NOMO-1 treated with dmso at 0.1 percent for 144 hours (cell line): ENCODE data around the gene GET3.
A peak's percentile ranks its signal among the peaks of the same experiment; 100 is the strongest.
"Not testable (repeated sequence)": the region's sequence is repeated elsewhere in the genome, so short reads cannot be mapped to it uniquely, and the experiment has no call there.

Experiments
- DNase-seq: peaks from one replicate; lab custom pipeline; 2025; ENCODE audit not compliant: unreplicated experiment; lab: John Stamatoyannopoulos, UW

The GET3 gene

DNA sequence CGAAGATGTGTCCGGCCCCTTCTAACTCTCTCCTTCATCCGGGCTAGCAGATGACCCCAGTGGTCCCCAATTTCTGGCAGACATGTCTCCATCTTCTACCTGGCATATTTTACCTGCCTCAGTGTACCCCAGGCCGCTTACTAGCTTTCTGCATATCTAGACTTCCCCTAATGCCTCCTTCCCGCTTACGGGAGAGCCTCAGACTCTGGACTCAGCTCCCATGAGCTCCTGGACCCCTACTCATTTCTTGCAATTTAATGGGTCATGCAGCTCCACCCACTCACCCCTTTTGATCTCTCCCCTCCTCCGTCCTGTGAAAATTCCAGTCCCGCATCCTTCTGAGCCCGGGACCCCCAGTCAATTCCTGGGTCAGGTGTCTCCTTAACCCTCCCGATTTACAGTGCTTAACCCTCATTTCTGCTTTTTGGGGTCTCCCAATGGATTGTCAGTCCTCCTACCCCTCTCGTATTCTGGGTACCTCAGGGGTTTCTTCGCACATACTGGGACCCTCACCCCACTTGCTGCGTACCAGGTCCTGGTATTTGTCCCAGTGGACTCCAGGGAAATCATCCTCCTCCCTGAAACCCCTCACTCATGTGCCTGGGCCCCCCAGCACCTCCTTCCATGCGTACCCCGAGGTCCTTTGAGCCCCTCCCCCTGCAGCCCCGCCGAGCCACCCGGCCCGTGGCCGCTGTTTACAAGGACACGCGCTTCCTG lies 53.5 kb downstream of the GET3 start:
- DNase-seq = no peak

DNA sequence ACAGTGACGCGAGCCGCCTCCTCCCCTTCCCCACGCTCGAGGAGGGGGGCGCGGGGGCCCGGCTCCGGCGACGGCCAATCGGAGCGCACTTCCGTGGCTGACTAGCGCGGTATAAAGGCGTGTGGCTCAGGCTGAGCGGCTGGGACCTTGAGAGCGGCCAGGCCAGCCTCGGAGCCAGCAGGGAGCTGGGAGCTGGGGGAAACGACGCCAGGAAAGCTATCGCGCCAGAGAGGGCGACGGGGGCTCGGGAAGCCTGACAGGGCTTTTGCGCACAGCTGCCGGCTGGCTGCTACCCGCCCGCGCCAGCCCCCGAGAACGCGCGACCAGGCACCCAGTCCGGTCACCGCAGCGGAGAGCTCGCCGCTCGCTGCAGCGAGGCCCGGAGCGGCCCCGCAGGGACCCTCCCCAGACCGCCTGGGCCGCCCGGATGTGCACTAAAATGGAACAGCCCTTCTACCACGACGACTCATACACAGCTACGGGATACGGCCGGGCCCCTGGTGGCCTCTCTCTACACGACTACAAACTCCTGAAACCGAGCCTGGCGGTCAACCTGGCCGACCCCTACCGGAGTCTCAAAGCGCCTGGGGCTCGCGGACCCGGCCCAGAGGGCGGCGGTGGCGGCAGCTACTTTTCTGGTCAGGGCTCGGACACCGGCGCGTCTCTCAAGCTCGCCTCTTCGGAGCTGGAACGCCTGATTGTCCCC lies 54.2 kb downstream of the GET3 start, which contains the start of gene JUNB:
TSS of gene JUNB (plus strand) at position 142 of the 706 bp plus-strand sequence. CDS start at position 428, 286 bp downstream.
- peak; percentile 93 for DNase-seq

DNA sequence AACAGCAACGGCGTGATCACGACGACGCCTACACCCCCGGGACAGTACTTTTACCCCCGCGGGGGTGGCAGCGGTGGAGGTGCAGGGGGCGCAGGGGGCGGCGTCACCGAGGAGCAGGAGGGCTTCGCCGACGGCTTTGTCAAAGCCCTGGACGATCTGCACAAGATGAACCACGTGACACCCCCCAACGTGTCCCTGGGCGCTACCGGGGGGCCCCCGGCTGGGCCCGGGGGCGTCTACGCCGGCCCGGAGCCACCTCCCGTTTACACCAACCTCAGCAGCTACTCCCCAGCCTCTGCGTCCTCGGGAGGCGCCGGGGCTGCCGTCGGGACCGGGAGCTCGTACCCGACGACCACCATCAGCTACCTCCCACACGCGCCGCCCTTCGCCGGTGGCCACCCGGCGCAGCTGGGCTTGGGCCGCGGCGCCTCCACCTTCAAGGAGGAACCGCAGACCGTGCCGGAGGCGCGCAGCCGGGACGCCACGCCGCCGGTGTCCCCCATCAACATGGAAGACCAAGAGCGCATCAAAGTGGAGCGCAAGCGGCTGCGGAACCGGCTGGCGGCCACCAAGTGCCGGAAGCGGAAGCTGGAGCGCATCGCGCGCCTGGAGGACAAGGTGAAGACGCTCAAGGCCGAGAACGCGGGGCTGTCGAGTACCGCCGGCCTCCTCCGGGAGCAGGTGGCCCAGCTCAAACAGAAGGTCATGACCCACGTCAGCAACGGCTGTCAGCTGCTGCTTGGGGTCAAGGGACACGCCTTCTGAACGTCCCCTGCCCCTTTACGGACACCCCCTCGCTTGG lies 55.0 kb downstream of the GET3 start:
- peak; percentile 62 for DNase-seq

DNA sequence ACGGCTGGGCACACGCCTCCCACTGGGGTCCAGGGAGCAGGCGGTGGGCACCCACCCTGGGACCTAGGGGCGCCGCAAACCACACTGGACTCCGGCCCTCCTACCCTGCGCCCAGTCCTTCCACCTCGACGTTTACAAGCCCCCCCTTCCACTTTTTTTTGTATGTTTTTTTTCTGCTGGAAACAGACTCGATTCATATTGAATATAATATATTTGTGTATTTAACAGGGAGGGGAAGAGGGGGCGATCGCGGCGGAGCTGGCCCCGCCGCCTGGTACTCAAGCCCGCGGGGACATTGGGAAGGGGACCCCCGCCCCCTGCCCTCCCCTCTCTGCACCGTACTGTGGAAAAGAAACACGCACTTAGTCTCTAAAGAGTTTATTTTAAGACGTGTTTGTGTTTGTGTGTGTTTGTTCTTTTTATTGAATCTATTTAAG lies 55.6 kb downstream of the GET3 start:
- no peak for DNase-seq

DNA sequence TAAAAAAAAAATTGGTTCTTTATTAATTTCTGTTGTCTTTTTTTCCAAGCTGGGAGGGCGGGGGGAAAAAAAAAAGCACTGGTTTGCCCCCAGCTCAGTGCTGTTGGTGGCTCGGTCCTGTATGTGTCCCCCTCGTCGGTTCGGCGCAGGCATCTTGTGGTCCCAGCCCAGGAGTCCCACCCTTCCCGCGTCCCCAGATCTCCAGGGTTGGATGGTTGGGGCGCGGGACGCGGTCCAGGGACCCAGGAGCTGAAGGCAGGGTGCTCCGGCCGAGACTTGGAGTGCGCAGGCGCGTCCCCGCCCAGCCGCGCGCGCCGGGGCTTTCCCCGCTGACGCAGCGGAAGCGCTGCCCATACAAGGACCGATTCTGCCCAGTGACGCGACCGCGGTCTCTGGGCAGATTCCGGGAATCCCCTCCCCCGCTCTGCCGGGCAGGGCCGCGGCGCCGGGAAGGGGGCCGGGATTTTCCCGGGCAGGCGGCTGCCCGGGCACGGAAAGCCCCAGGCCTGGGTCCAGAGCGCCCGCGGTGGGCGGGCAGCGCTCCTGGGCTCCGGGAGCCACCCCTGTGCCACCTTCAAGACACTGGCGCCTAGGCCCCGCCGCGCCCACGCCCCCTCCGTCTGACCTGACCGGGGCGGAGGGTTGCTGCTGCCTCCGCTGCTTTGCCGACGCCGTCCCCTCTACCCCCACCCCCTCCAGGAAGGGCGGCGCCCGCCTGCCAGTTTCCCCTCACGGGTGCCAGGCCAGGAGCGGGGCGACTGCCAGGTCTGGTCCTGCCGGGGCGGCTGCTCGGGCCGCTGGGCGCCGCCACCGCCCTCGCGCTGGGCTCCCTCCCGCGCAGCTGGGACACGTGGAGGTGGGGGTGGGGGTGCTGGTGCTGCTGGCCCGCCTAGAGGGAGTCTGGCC lies 56.2 kb downstream of the GET3 start:
- peak; percentile 68 for DNase-seq

DNA sequence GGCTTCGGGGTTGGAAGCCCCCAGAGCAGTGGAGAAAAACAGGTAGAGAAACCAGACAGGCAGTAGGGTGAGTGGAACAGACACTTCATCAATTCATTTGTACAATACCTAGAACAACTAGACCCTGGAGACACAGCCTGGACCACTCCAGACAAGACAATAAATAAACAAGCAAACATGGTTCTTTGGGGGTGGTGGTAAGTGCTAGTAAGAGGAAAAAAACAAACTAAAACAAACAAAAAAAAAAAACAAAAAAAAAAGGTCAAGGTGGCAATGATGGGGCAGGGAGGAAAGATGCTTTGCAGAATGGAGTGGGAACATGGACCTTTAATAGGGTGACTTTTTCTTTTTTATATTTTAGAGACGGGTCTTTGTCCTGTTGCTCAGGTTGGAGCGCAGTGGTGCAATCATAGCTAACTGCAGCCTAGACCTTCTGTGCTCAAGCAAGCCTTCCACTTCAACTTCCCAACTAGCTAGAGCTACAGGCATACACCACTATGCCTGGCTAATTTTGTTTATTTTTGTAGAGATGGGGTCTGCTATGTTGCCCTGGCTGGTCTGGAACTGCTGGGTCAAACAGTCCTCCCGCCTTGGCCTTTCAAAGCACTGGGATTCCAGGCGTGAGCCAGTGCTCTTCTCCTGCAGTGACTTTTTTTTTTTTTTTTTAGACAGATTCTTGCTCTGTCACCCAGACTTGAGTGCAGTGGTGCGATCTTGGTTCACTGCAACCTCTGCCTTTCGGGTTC lies 57.1 kb downstream of the GET3 start:
- no peak for DNase-seq

DNA sequence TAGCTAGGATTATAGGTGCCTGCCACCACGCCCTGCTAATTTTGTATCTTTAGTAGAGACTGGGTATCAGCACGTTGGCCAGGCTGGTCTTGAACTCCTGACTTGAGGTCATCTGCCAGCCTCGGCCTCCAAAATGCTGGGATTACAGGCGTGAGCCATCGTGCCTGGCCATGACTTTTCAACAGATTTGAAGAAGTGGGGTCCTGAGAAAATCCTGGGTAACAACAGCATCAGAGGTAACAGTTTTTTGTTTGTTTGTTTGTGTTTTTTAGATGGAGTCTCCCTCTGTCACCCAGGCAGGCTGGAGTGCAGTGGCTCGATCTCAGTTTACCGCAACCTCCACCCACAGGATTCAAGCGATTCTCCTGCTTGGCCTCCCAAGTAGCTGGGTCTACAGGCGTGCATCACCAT lies 57.7 kb downstream of the GET3 start:
- DNase-seq = no peak

DNA sequence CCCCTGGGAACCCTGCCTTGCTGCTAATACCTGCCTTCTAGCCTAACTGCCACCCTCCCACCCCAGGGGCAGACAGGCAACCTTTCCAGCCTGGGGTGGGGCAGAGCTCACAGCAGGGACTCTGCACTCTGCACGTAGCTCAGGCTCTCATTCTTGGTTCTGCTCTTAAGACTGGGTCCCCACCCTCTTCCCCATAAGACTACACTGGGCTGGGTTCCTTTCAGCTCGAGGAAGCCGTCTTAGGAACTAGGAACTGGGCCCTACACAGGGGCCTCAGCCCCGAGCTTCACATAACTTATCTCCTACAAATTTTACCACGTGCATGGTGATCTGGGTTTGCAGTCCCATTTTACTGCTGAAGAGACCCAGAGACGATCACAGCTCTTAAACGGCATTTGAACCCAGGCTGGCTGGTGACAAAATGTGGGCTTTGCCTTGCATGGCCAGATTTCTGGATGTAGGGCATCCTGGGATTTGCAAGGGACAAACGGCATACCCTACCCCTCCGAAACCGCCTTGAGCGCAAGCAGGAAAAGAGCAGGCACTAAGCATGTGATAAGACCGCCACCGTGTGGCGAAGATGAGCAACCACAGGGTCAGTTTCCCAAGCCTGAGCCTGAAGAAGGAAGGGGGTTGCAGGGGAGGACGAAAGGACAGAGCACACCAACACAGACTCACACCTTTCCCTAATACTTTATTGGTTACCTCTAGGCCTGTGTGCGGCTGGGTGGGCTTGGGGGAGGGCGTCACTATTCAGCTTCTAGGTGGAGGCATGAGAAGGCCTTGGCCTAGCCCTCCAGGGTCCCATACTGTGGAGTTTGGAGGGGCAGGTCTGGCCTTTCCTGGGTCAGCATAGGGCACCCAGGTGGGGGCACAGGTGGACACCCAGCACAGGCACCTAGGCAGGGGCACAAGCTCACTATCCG lies 59.1 kb downstream of the GET3 start:
- DNase-seq = peak; percentile 42

DNA sequence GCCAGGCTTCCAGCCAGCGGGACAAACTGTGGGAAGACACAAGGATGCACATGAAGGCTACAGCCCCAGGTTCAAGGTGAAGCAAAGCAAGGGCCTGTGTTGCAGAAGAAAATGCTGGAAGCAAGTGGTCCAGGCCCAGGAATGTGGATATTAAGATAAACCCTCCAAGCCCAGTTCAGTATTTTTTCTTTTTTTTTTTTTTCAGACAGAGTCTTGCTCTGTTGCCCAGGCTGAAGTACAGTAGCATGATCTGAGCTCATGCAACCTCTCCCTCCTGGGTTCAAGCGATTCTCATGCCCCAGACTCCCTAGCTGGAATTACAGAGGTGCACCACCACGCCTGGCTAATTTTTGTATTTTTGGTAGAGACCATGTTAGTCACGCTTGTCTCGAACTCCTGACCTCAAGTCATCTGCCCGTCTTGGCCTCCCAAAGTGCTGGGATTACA lies 59.9 kb downstream of the GET3 start:
- DNase-seq = no peak

DNA sequence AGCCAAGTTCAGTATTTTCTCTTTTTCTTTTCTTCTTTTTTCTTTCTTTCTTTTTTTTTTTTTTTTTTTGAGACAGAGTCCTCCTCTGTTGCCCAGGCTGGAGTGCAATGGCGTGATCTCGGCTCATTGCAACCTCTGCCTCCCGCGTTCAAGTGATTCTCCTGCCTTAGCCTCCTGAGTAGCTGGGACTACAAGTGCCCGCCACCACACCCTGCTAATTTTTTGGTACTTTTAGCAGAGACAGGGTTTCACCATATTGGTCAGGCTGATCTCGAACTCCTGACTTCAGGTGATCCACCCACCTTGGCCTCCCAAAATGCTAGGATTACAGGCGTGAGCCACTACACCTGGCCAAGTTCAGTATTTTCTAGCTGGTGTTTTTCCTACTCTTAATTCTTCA lies 60.3 kb downstream of the GET3 start:
- DNase-seq = not testable (repeated sequence)
